ENCODE measurements around the gene SUSD6. TPM values are rescaled to one million over a fixed set of nuclear protein-coding genes. Genes with fewer than 3 reads are reported as not detected.

Gene SUSD6
- total and polyA plus RNA-seq, 2 donors (not counting 1 experiment from before 2014, with no cell fraction given), result 62.3 to 97.8 TPM

- Histone ChIP-seq H3K4me2 (replicated peaks; ENCODE audit: low read depth, low read length, poor library complexity, severe bottlenecking) (no peak overlapping the region), H3K4me3 (ENCODE audit: control extremely low read depth in 1 of 5, extremely low read depth in 1 of 5, insufficient read depth in 1 of 5, low read depth in 2 of 5, low read length in 4 of 5) (no peak overlapping the region), H3K9me3 (ENCODE audit: control extremely low read depth in 1 of 3, control insufficient read depth in 2 of 3, insufficient read depth in 1 of 3, low read length in 2 of 3) (no peaks in the 10 kb centered on the region), H4K20me1 (ENCODE audit: control insufficient read depth, insufficient read depth, low read length, poor library complexity, severe bottlenecking) (peaks cover 13% of the 10 kb centered on the region), H3K79me2 (ENCODE audit: control insufficient read depth, insufficient read depth, low read length) (peaks cover 23% of the 10 kb centered on the region), H3K36me3 (replicated peaks in 1 of 2; ENCODE audit: control extremely low read depth in 1 of 2, control insufficient read depth in 1 of 2, extremely low read depth in 1 of 2, insufficient read depth in 2 of 2, low read length in 1 of 2) (peaks cover 4 to 10% of the 10 kb centered on the region in 2 experiments), H3K27me3 (replicated peaks in 1 of 4; ENCODE audit: control extremely low read depth in 1 of 4, control insufficient read depth in 3 of 4, insufficient read depth in 4 of 4, low read length in 3 of 4) (no peaks in the 10 kb centered on the region), H3K9ac (ENCODE audit: low read length) (no peak overlapping the region), H3K4me1 (ENCODE audit: control insufficient read depth in 2 of 2, insufficient read depth in 2 of 2, low read length in 2 of 2) (peaks cover 15 to 19% of the 10 kb centered on the region in 2 donors), H2AFZ (ENCODE audit: insufficient read depth, low read depth, low read length, poor library complexity, severe bottlenecking) (peak overlapping the region; percentile 12), H3K27ac (ENCODE audit: low read length in 2 of 2) (no peak overlapping the region)
- ATAC-seq (ENCODE audit: low read depth), result no peak
- DNase-seq, result no peak
- Mint-ChIP-seq H3K4me1 (peaks cover 29% of the 10 kb centered on the region), H3K4me3 (no peak overlapping the region), H3K27ac (no peak overlapping the region), H3K9me3 (ENCODE audit: insufficient read depth) (no peaks in the 10 kb centered on the region), H3K27me3 (no peaks in the 10 kb centered on the region)
- no peak for TF ChIP-seq EZH2 (IDR thresholded peaks at IDR 0.05; ENCODE audit: borderline replicate concordance, insufficient read depth, low read depth, low read length, poor library complexity, severe bottlenecking)
- CTCF ChIA-PET, result interaction anchor here (0.7 kb wide), 1 partner anchor 156 kb away, joined by 3 read pairs; no protein-coding TSS in a partner anchor
- no CpG with 5 or more reads among the region's 6 CpGs for WGBS (ENCODE audit: insufficient coverage)
- intact Hi-C loops (cut with micrococcal nuclease), result loop anchor here (10.0 kb wide), 1 partner anchor 1041 kb away; the partner anchor contains the start of gene MAP3K9
- POLR2A ChIA-PET, result no interaction called here
Measured at GRCh38 chr14:69763761-69764510, 152.5 kb downstream of the SUSD6 start.

Other genes starting within 250 kb of the SUSD6 start
- gene ERH, start 213.3 kb upstream of the SUSD6 start, total RNA-seq, result 156 and 169 TPM in 2 replicates
- 29.3 and 56.3 TPM in 2 replicates for gene ERH, start 213.3 kb upstream of the SUSD6 start, polyA plus RNA-seq
- gene SLC39A9, start 212.9 kb upstream of the SUSD6 start, total RNA-seq, result 59.1 and 66.2 TPM in 2 replicates
- 18.4 and 19.1 TPM in 2 replicates for gene SLC39A9, start 212.9 kb upstream of the SUSD6 start, polyA plus RNA-seq
- 0.12 TPM in 2 replicates for gene PLEKHD1, start 126.9 kb upstream of the SUSD6 start, total RNA-seq
- 0.12 and 0.16 TPM in 2 replicates for gene PLEKHD1, start 126.9 kb upstream of the SUSD6 start, polyA plus RNA-seq
- gene CCDC177, start 36.7 kb upstream of the SUSD6 start, total RNA-seq, result not detected in 2 replicates
- gene CCDC177, start 36.7 kb upstream of the SUSD6 start, polyA plus RNA-seq, result not detected in 2 replicates
- gene SRSF5, start 155.5 kb downstream of the SUSD6 start, total RNA-seq, result 708 and 768 TPM in 2 replicates
- 701 and 1,482 TPM in 2 replicates for gene SRSF5, start 155.5 kb downstream of the SUSD6 start, polyA plus RNA-seq
- gene SLC10A1, start 185.6 kb downstream of the SUSD6 start, total RNA-seq, result not detected in 2 replicates
- not detected in 2 replicates for gene SLC10A1, start 185.6 kb downstream of the SUSD6 start, polyA plus RNA-seq

Data from B cell (primary cell).